Left forelimb (tissue), 1 donor: ENCODE data around the gene NCAM2.

Experiments
- DNase-seq: peaks from one replicate; pipeline ENCODE4 v3.0.0-alpha.2; 2018; ENCODE audit warnings: low spot score

NCAM2 gene

DNA sequence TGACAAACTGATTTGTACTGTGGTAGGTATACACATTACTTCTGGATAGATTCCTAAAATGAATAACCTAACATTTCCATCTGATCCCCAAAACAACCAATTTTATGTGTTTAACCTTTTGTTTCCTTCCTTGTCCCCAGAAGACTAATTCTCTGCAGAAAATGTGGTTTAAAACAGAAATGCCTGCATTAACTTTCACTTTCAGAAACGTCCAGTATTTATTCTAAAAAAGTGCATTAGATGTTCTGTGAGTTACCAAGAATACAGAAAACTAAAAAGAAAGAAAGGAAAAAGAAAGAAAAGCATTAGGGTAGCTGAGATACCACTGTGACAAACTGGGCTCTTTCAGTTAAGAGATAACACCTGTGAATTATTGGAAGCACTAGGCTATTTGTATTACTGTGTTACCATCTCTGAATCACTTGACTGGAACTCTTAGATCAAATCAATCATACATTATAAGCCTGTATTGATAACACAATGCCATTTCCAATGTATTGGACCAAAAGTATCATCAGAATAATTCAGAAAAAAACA lies 177.7 kb downstream of the NCAM2 start:
- DNase-seq = no peak

DNA sequence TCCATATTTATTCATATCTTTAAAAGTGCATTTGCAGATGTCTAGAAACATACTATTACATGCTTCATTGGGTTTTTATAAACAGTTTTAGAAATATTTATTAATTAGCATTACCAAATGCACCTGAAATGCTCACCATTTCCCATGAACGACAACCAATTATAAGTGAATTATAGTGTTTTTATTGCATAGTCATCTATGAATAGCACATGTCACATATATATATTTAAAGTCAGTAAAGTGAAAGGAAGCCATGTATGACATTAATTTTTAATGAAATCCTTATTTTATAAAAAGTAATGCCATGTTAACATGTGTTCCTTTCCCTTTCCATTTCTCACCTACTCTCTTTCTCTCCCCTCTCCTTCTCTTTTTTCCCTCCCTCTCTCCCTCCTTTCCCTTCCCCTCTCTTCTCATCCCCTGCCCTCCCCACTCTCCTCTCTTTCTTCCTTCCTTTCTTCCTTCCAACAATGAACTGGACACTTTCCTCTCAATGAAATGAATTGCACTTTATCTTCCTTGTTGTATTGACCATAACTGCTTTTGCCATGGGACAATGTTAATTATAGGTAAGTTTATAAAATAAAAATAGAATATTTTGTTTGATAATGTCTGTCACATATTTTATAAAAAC lies 179.3 kb downstream of the NCAM2 start:
- DNase-seq = no peak

DNA sequence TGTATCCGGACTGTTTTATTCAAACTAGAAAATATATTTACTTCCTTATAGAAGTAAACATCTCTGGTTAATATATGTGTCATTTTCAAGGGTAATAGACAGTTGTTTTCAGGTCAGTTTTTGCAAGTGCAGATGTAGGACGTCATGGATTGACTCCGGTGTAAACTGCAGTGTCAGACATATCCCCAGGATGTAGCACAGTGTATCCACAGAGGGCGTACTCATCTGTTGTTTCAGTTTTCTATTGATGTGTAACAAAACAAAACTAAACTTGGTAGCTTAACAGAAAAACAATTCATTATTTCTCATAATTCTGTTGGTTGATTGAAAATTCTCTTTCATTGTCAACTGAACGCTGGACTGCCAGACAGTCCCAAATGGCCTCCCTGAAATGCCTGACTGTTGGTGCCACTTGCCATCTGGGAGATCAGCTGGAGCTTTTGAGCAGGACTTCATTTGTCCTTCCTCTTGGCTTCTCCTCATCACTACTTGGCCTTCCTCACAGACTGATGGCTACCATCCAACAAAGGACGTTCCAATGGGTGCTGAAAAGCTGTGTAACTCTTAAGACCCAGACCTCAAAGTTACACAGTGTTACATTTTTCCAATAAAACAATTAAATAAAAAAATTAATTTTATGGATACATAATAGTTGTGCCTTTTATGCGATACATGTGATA lies 181.6 kb downstream of the NCAM2 start:
- DNase-seq = no peak

DNA sequence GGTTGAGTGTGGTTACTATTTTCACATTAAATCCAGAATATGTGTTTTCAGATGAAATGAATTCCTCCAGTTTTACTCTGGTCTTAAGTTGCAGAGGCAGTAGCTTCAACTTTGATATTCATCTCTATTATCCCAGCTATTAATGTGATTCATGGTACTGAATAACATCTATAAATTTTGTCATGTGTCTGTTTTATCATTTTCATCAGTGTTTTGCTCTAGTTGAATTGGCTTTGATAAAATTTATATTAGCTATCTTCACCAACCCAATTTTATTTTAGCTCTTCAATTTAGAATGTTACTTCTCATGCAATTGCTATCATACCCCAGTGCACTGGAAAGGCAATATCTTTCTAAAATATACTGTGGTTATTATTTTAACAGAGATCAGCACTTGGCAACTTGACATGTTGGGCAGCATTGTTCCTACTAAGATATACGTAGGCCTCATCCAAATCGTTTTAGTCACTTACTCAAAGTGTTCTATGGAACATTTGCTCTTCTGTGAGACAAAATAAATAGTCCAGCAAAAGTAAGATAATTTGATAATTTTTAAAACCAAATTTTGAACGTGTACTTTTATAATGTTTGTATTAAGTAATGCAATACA lies 184.3 kb downstream of the NCAM2 start:
- DNase-seq = no peak

DNA sequence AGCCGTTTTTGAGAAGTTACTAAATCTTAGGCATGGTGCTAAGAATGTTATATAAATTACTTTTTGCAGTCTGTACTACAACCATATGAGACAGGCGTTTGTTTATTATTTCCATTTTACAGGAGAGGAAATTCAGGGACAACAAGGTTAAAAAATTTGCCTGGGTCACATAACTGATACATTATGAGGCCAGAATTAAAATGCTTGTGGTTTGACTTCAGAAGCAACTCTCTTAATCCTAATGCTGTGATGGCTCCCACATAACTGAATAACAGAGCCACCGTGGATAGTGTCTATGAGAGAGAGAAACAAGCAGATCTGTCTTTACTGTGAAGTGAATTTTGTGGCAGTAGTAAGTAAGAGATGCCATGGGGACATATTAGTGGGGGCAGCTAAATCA lies 184.9 kb downstream of the NCAM2 start:
- DNase-seq = no peak

DNA sequence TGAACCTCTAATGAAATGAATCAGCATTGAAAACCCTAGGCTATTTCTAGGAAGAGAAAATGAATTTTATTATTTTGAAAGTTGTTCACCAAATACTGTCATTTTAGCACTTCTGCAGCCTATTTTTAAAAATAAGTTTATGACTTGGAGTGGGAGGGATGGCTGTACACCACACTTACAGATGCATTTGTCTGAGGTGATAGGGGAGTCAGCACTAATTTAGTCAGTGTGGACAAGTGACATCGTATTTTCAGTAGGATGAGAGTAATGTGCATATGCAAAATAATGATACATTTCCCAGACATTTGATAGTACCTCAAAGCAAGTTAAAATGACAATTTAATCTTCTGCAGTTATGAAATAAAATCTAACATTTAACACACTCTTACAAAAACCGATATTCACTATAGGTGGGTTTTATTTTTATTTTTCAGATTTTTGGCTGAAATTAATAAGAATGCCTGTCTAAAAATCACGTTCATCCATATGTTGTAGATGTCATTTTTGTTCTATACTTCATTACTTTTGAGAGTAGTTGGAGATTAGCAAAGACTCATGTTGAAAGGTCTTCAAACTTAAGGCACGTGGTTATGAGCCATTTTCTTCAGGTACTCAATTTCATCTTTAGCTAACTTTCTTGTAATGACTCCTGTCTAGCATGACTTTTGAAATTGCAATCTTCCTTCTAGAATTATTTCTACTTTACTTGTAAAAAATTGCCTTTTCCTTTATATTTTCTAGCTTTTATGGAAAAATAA lies 186.7 kb downstream of the NCAM2 start:
- DNase-seq = no peak

DNA sequence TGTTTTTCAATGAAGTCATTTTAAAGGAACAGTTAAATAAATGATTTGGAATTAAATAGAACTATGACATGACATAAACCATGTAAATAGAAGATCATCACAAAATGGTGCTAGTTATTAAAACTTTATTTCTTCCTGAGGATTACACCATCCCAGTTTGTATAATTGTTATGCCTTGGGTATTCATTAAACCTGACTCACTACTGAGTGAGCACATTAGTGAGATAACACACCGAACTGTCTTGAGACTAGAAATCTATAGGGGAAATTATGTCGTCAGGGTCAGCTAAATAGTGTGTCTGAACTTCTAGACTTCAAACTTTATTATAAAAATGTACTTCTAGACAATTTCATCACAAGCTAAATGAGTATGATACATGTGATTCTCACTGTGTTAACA lies 189.4 kb downstream of the NCAM2 start:
- DNase-seq = no peak

DNA sequence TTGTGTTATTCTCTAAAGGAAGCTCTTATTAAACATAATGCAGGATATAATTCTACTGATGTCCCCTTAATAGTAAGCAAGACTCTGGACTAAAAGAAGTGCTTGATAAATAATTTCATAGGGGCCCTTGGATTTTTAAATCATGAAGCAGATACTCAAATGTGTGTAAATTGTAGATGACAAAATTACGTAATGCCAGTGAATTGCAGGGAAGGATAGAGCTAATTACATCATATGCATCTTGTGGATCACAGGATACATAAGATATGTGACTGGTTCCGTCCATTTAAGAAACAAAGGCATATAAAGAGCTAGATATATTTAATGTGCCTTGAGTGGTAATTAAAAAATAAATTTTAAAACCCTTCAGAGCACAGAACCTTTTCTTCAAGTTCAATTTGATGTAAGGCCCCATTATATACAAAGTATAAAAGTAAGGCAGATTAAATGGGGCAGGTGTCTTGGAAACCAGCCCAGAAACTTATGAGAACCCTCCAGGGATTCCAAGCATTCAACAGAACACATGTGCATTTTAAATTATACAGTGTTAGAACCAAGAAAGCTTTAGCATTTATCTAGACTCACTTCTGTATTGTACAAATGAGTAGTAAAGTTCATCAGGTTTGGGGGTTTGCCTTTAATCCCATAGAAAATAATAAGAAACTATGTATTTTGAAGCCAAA lies 190.4 kb downstream of the NCAM2 start:
- no peak for DNase-seq

DNA sequence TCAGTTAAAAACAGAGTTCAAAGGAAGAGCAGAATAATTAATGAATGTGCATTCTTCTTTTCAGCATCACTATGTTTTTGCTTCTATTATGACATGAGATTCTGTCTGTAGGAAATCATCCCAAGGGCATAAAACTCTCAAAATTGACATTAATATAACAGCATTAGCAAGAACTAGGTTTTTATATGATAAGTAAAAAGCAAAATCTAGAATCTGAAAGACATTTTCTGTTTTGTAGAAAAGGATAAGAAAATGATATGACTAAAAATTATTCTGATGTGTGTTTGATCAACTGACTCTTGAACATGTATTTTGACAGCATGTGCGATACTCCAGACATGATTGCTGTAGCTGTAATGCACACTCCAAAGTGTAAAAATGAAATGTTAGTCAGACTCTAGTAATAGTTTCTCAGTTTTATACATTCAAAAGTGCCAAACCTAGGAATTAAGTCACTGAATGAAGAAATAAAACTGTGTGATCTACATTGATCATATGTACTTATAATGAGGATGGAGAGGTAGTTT lies 197.3 kb downstream of the NCAM2 start:
- DNase-seq = no peak

DNA sequence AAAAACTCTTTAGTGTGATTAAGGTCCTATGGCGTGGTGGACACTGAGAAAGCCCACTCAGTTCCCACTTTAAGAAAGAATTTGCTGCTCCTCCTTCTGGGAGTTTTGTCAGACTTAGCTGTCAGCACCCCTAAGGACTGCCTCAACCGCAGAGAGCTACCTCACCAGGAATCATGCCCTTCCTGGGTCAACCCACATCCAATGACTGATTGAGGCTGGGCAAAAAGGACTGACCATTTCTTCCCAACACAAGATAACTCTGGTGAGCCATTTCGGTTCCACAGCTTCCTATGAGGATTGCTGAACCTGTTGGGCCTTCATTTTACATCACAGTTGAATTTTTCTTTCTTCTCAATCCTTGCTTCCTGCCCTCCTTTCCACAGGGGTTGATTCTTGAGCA lies 197.9 kb downstream of the NCAM2 start:
- no peak for DNase-seq

DNA sequence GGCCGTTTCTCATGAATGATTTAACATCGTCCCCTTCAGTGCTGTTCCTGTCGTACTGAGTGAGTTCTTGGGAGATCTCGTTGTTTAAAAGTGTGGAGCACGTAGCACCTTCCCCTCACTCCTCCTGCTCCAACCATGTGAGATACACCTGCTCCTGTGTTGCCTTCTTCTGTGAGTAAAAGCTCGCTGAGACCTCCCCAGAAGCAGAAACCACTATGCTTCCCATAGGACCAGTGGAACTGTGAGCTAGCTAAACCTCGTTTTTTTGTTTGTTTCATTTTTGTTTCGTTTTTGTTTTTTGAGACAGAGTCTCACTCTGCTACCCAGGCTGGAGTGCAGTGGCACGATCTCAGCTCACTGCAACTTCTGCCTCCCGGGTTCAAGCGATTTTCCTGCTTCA lies 198.6 kb downstream of the NCAM2 start:
- no peak for DNase-seq

DNA sequence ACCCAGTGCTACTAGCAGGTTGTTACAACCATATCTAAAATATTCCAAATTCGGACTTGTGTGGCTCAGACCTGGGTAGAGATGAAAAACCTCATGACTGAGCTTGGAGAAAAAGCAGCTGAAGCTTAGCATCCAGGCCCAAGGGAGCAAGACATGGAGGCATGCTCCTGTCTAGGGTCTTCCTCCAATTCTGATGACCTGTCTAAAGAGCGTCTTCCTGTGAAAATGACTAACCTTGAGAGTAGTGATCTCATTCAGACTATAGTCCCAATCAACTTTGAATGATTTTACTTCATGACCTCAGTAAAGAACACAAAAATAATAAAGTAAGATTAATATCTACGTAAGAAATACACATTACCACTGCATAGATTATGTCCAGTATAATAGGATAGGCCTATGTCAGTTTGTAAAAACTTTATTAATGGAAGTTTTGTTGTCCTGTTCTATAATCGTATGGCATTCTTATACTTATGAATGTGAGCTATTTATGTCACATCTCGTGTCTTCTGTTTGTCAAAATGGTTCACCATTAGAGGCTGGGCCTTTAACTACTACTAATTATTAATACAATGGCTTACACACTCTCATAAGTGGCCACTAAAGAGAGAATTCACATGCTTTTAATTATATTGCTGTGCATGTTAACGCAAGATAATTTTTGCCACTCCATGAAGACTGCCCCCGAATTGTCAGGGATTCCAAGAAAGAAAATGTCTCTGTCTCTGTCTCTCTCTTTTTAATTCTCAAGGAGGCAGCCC lies 201.3 kb downstream of the NCAM2 start:
- no peak for DNase-seq

DNA sequence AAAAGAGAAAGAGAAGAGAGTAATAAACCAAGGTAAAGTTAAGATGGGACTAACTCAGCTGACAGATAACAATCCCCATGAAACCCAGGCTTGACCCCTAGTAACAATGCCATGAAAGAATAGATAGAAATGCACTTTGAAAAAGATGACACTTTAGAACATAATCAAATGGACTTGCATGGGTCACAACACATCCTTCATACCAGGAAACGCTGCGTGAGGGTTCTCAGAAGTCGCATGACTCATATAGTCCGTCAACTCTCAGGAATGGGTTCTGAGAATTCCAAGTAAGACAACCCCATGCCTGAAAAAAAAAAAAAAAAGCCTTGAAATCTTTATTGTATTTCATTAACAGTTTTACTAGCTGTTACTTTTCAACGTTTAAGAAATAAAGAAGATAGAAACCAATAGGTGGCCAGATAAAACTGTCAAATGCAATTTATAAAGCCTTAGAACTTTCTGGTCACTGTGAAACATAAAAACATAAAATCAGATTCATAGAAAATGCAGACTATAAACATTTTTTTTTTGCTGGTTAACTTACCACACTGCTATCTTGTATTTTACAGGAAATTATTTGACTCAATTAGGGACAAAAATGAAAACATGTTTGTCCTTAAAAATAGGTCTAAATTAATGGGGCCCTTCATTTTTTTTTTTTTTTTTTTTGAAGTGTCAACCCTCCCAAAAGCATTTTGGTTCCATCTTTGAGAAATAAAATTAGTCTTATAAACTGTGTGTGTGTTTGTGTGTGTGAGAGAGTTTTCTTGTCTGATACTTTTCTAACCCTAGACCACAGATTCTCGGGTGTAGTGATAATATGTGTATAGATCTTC lies 202.1 kb downstream of the NCAM2 start:
- DNase-seq = no peak

DNA sequence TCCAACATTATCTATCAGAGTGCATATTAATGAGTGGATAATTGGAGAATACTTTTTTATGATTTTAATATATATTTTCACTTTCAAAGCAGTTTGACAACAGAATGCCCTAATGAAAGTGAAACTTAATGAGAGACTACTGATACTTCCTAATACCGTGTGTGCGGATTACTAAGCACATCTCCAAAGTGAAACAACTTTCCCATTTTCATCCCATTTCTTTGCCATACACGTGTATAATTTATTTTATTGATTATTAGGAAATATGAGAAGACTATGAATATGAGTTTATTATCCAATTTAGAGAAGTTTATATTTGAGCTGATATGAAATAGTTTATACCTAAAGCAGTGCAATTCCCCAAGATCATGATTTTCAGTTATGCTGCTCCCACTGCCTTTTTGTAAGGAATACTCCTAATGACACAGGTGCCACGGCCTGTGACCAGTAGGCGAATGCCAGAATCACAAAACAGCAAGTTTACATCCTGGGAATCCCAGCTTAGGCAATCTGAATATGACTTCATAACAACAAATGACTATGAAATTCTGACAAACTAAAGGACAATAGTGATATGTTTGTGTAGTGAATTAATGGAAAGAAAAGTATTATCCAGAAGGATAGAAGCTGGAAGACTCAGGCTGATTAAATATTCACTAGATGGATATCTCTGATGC lies 202.9 kb downstream of the NCAM2 start:
- DNase-seq = no peak

DNA sequence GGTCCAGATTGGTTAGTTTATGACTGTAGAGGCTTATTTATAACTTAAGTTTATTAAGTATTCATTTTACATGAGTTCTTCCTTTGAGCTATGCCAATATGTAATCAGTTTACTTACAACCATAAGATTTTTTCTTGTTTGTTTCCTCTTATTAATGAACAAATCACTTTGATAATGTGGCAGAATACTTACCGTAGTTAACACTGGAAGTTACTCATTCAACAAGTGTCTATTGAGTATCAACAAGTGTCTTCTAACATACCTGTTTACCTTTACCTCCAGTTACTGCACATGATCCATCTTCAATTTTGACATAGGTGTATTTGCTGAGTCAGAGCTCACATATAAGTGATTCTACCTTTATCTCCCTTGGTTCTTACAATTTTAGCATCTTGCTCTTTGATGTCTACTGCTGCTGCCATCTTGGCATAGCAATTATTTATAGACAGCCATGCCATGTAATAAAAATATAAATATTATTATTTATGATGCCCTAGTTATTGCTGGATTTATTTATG lies 205.7 kb downstream of the NCAM2 start:
- DNase-seq = no peak

DNA sequence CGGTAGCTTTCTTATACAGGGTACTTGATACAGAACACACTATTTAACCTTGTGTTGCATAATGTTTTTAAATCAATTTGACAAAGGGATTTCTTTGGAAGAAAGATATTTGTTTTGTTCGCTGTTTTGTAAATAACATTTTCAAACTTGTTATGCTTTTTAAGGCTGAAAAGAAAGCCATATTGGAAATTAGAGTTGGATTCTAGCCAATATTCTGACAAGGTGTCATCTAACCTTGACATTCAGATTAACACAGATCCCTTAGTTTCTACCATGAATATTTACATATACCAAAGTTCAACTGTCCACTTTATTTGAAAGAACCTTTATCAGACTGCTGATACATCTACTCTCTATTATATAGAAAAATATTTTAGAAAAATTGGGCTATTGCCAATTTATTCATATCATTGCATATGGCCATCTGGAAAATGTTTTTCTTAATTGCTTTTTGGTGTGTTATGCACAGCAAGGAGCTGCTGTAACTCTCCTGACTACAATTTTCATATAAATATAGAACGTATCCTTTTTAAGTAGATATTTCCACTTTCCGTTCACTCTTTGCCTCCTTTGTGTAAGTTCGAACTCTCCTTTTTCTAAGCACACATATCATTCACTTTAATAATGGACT lies 206.3 kb downstream of the NCAM2 start:
- DNase-seq = no peak

DNA sequence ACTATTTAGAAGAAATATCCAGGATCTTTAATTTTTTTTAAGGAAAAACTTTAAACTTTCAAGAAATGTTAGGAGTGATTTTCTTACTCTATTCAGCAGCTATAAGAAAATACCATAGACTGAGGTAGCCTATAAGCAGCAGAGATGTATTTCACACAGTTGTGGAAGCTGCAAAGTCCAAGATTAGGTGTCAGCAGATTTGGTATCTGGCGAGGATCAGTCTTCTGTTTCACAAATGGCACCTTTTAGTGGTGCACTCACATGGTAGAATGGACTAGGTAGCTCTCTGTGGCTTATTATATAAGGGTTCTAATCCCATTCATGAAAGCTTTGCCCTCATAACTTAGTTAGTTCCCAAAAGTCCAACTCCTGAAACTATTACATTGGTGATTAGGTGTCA lies 207.4 kb downstream of the NCAM2 start:
- no peak for DNase-seq

DNA sequence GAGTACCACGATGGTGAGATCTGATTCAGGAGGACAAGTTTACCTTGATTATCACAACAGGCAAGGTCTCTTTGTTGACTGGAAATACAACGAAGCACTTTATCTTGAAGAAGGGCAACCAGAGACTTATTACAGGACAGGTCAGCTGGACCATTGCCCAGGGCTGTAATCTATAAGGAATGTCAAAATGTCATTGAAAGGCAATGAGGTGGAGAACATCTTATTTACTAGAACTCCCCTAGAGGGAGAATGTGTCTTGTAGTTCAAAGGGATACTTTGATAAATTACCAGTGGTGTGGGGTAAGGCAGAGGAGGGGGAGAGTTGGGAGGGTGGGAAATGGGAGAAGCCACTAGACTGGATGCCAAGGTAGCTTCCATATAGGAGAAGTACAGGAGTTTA lies 212.3 kb downstream of the NCAM2 start:
- no peak for DNase-seq

DNA sequence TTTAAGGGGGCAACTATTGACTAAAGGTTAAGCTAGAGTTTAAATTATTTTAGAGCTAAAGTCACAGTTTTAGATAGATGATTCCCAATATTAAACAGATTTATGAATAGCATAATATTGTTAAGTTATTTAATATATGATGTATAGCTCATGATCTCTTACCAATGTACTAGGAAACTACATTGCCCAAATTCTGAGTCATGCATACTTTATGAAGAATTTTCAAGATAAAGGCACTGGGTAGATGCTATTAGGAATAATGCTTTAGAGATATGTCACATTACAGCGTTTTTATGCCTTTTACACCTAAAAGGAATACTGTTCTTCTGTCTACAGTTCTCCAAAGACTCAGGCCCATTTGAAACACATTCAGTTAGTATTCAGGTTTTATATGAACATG lies 215.1 kb downstream of the NCAM2 start:
- DNase-seq = no peak
